ENCODE data around the gene FLOT1. TPM values are rescaled to one million over a fixed set of nuclear protein-coding genes. Genes with fewer than 3 reads are reported as not detected.
A peak's percentile ranks its signal among the peaks of the same experiment; 100 is the strongest.

Gene FLOT1
- total and polyA plus RNA-seq, 2 of the 13 experiments (the other 11 are each of a cell fraction or from before 2014, with no cell fraction given): 82.3 to 130 TPM

GRCh38 chr6:30686908-30687658, 55.4 kb downstream of the FLOT1 start (continued):
- TF ChIP-seq FUBP1 (CRISPR knock-in tag; IDR thresholded peaks at IDR 0.05; ENCODE audit: borderline replicate concordance) (no peak), POLR2AphosphoS5 (IDR thresholded peaks at IDR 0.05; ENCODE audit: low read depth, low read length) (no peak), ZNF281 (CRISPR knock-in tag; IDR thresholded peaks at IDR 0.05; ENCODE audit: borderline replicate concordance) (peak; percentile 68; the same call in 1 of the 2 replicates), ZNF552 (CRISPR knock-in tag; IDR thresholded peaks at IDR 0.05; ENCODE audit: borderline replicate concordance) (peak; percentile 61; the same call in 1 of the 2 replicates), TAF15 (IDR thresholded peaks at IDR 0.05; ENCODE audit: low read depth, low read length, poor library complexity, severe bottlenecking) (no peak), ZNF775 (CRISPR knock-in tag; IDR thresholded peaks at IDR 0.05; ENCODE audit: borderline replicate concordance) (no peak), ZNF10 (CRISPR knock-in tag; IDR thresholded peaks at IDR 0.05; ENCODE audit: borderline replicate concordance, low read depth) (no peak), ZNF598 (CRISPR knock-in tag; IDR thresholded peaks at IDR 0.05; ENCODE audit: borderline replicate concordance) (no peak), PHF8 (CRISPR knock-in tag; IDR thresholded peaks at IDR 0.05) (peak; percentile 39), GATA4 (IDR thresholded peaks at IDR 0.05; ENCODE audit: borderline replicate concordance, low read depth) (no peak), ZNF558 (CRISPR knock-in tag; IDR thresholded peaks at IDR 0.05; ENCODE audit: borderline replicate concordance) (no peak)
- TF ChIP-seq, protein P1, sequence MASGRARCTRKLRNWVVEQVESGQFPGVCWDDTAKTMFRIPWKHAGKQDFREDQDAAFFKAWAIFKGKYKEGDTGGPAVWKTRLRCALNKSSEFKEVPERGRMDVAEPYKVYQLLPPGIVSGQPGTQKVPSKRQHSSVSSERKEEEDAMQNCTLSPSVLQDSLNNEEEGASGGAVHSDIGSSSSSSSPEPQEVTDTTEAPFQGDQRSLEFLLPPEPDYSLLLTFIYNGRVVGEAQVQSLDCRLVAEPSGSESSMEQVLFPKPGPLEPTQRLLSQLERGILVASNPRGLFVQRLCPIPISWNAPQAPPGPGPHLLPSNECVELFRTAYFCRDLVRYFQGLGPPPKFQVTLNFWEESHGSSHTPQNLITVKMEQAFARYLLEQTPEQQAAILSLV (CRISPR knock-in tag; IDR thresholded peaks at IDR 0.05; ENCODE audit: borderline replicate concordance): no peak
- TF ChIP-seq, protein P2, sequence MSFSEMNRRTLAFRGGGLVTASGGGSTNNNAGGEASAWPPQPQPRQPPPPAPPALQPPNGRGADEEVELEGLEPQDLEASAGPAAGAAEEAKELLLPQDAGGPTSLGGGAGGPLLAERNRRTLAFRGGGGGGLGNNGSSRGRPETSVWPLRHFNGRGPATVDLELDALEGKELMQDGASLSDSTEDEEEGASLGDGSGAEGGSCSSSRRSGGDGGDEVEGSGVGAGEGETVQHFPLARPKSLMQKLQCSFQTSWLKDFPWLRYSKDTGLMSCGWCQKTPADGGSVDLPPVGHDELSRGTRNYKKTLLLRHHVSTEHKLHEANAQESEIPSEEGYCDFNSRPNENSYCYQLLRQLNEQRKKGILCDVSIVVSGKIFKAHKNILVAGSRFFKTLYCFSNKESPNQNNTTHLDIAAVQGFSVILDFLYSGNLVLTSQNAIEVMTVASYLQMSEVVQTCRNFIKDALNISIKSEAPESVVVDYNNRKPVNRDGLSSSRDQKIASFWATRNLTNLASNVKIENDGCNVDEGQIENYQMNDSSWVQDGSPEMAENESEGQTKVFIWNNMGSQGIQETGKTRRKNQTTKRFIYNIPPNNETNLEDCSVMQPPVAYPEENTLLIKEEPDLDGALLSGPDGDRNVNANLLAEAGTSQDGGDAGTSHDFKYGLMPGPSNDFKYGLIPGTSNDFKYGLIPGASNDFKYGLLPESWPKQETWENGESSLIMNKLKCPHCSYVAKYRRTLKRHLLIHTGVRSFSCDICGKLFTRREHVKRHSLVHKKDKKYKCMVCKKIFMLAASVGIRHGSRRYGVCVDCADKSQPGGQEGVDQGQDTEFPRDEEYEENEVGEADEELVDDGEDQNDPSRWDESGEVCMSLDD (CRISPR knock-in tag; IDR thresholded peaks at IDR 0.05; ENCODE audit: borderline replicate concordance): no peak
- TF ChIP-seq, protein P3, sequence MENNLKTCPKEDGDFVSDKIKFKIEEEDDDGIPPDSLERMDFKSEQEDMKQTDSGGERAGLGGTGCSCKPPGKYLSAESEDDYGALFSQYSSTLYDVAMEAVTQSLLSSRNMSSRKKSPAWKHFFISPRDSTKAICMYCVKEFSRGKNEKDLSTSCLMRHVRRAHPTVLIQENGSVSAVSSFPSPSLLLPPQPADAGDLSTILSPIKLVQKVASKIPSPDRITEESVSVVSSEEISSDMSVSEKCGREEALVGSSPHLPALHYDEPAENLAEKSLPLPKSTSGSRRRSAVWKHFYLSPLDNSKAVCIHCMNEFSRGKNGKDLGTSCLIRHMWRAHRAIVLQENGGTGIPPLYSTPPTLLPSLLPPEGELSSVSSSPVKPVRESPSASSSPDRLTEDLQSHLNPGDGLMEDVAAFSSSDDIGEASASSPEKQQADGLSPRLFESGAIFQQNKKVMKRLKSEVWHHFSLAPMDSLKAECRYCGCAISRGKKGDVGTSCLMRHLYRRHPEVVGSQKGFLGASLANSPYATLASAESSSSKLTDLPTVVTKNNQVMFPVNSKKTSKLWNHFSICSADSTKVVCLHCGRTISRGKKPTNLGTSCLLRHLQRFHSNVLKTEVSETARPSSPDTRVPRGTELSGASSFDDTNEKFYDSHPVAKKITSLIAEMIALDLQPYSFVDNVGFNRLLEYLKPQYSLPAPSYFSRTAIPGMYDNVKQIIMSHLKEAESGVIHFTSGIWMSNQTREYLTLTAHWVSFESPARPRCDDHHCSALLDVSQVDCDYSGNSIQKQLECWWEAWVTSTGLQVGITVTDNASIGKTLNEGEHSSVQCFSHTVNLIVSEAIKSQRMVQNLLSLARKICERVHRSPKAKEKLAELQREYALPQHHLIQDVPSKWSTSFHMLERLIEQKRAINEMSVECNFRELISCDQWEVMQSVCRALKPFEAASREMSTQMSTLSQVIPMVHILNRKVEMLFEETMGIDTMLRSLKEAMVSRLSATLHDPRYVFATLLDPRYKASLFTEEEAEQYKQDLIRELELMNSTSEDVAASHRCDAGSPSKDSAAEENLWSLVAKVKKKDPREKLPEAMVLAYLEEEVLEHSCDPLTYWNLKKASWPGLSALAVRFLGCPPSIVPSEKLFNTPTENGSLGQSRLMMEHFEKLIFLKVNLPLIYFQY (CRISPR knock-in tag; IDR thresholded peaks at IDR 0.05; ENCODE audit: borderline replicate concordance): no peak
